Kidney (tissue), 14 donors: ENCODE data around the gene ZBTB1. TPM values are rescaled to one million over a fixed set of nuclear protein-coding genes. Genes with fewer than 3 reads are reported as not detected.

ENCODE experiments used
- DNase-seq, 5 donors: peaks; one replicate each; pipeline ENCODE4 v3.0.0-alpha.2; 2013 to 2020
- FAIRE-seq: peaks from 2 replicates; lab custom pipeline; 2012; peaks lifted over from hg19 to GRCh38; lab: Jason Lieb, UNC
- H3K27ac ChIP-seq, 2 donors: one replicate each; pipeline ENCODE4 v1.7.0; 2013; ENCODE audit warnings: low read depth in 2 of 2, low read length in 2 of 2, inconsistent platforms in 1 of 2
- H3K27me3 ChIP-seq: one replicate; pipeline ENCODE4 v1.7.1; 2013; ENCODE audit warnings: low read length, inconsistent platforms; ENCODE audit not compliant: control insufficient read depth, insufficient read depth
- H3K36me3 ChIP-seq, 3 donors: one replicate each; pipeline versions ENCODE4 v1.7.0 to v1.7.1; 2013; ENCODE audit warnings: low read length in 3 of 3, control low read depth in 1 of 3, inconsistent platforms in 1 of 3; ENCODE audit not compliant: insufficient read depth in 3 of 3, control insufficient read depth in 2 of 3
- H3K4me1 ChIP-seq, 3 donors: one replicate each; pipeline versions ENCODE4 v1.7.0 to v1.7.1; 2013; ENCODE audit warnings: low read length in 3 of 3, inconsistent platforms in 1 of 3, low read depth in 1 of 3; ENCODE audit not compliant: control insufficient read depth in 2 of 3, insufficient read depth in 2 of 3
- H3K4me3 ChIP-seq, 3 donors: one replicate each; pipeline versions ENCODE4 v1.7.0 to v1.8.1; 2013; ENCODE audit warnings: low read length in 3 of 3, control low read depth in 1 of 3, inconsistent platforms in 1 of 3
- H3K9ac ChIP-seq, 3 donors: one replicate each; pipeline versions ENCODE4 v1.7.0 to v1.7.1; 2013; ENCODE audit warnings: low read length in 3 of 3, control low read depth in 1 of 3, inconsistent platforms in 1 of 3
- H3K9me3 ChIP-seq, 3 donors: one replicate each; pipeline versions ENCODE4 v1.7.0 to v1.7.1; 2013; ENCODE audit warnings: low read length in 3 of 3, control low read depth in 1 of 3, inconsistent platforms in 1 of 3; ENCODE audit not compliant: control insufficient read depth in 2 of 3, insufficient read depth in 1 of 3
- CTCF ChIP-seq: IDR thresholded peaks from 3 replicates; pipeline ENCODE4 v1.5.1; 2012; ENCODE audit warnings: mild to moderate bottlenecking, moderate library complexity, borderline replicate concordance; ENCODE audit not compliant: insufficient read depth; ENCODE audit errors: extremely low read depth
- intact Hi-C: fragments of 100-400 bp; cut with DNase I; formaldehyde crosslinking; loops from one replicate; pipeline ENCODE4 v1.11.1; 2022
- polyA plus RNA-seq: library from polyadenylated mRNA; stranded (reverse); fragments of 350-450 nt; fragmentation: Illumina TruSeq; extraction: RNeasy Lipid Tissue Mini Kit (QIAGEN cat#74804); gene quantifications from one replicate; pipeline ENCODE4 v1.2.3, GENCODE V29; 2014; ENCODE audit warnings: low read depth, low replicate concordance; ENCODE audit not compliant: insufficient read depth
- total RNA-seq: library from RNA; stranded (reverse); fragmentation: NEBNext Ultra II Directional; extraction: Animal tissue kit (Norgen Biotek cat#: 25700); gene quantifications from one replicate; pipeline ENCODE4 v1.2.1, GENCODE V29; 2021
- donor health status: control.
- donor health status: control.
- donor health status: control.
- donor health status: control.
- donor health status: control.
- donor health status: DM: yes; HTN: yes; CAD: no.
- donor health status: Normal renal cell carcinoma (clear cell type).

Gene ZBTB1
- total and polyA plus RNA-seq, 2 donors from 2014 or later: 13.3 to 46.8 TPM

DNA sequence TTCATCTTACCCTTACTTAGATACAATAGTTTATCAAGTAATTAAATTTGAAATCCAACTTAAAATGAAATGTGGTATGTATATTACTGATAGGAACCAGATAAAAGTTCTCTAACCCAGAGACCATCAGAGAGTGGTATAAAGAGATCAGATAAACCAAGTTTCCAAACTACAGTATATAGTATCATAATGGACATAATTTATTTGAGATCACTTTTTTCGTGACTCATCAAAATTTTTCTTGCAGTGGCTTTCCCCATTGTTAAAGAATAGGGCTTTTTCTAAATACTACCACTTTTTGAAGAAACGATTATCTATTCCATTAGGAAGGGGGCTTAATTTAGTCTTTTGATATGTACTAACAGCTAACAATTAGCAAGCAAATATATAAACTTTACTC is 20.8 kb downstream of the ZBTB1 start:
- Histone ChIP-seq H3K9ac (no peak overlapping the region), H3K27ac (no peak overlapping the region), H3K9me3 (no peaks in the 10 kb centered on the region), H3K36me3 (peaks cover 0 to 15% (median 0%) of the 10 kb centered on the region in 3 donors), H3K4me3 (no peak overlapping the region), H3K4me1 (no peaks in the 10 kb centered on the region), H3K27me3 (no peaks in the 10 kb centered on the region)
- no peak for TF ChIP-seq CTCF
- intact Hi-C loops: no loop called here
- no peak for FAIRE-seq
- no peak for DNase-seq

- no peaks in the 10 kb centered on the region for H3K36me3 ChIP-seq
- H3K27me3 ChIP-seq: no peaks in the 10 kb centered on the region
- H3K9ac ChIP-seq: no peak overlapping the region
- DNase-seq: no peak
- H3K4me3 ChIP-seq: no peak overlapping the region
- no peaks in the 10 kb centered on the region for H3K4me1 ChIP-seq
- intact Hi-C loops: no loop called here
- TF ChIP-seq CTCF: no peak
- no peaks in the 10 kb centered on the region for H3K9me3 ChIP-seq
- FAIRE-seq: no peak
- H3K27ac ChIP-seq: no peak overlapping the region
Observed at GRCh38 chr14:64531567-64531966, 27.0 kb downstream of the ZBTB1 start.

DNA sequence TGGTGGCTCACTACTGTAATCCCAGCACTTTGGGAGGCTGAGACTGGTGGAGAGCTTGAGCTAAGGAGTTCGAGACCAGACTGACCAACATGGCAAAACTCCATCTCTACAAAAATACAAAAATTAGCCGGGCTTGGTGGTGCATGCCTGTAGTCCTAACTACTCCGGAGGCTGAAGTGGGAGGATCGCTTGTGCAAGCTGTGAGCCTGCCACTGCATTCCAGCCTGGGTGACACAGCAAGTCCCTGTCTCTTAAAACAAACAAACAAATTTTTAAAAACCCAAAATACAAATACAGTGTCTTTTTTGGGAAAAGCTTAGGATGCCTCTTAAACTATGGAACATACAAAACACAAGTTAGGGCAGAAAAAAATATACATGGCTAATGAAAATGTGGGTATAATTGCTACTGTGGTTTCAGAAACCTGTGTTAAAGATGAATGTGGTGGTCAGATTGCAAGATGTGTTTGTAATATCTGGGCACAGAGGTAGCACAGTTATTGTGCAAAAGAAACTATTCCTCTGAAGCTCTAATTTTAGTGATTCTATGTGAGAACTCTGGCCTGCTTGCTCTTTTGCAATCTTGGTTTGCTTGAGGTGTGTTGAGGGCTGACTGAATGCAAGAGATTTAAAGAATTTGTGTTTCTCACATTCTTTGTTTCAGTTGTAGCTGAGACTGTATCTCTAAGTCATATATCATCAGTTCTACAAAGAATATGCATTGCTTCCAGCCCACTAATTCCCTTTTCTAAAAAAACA is 32.1 kb downstream of the ZBTB1 start:
- peaks cover 0 to 2% (median 2%) of the 10 kb centered on the region in 3 donors for H3K4me1 ChIP-seq
- H3K9me3 ChIP-seq: peaks cover 0 to 5% (median 0%) of the 10 kb centered on the region in 3 donors
- peaks cover 10% of the 10 kb centered on the region for H3K27me3 ChIP-seq
- H3K36me3 ChIP-seq: no peaks in the 10 kb centered on the region
- no peak for FAIRE-seq
- no peak for DNase-seq
- H3K4me3 ChIP-seq: no peak overlapping the region
- no peak overlapping the region for H3K27ac ChIP-seq
- H3K9ac ChIP-seq: no peak overlapping the region
- no peak for TF ChIP-seq CTCF
- intact Hi-C loops: no loop called here
